Measurements from ENCODE around the gene HLA-DPB1. TPM values are rescaled to one million over a fixed set of nuclear protein-coding genes. Genes with fewer than 3 reads are reported as not detected.

Gene HLA-DPB1
- total and polyA plus RNA-seq, 2 experiments from 2014 or later, result 12.5 to 17.8 TPM

DNA sequence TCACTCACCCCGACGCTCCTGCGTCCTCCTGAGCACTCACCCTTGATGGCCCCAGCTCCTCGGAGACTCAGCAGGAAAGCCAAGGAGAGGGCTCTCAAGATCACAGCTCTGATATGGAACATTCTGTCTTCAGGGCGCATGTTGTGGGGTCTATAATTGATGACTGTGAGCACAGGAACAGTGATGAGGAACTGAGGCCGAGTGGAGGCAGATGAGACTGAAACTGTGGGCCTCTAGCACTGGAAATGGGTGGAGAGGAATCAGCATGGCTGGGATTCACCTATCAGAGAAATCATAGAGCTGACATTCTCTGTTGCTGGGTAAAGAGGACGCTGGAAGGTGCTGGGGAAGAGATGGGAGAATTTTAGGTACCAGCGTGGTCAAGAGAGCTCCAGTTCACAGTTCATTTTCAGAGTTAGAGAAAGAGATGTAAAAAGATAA is 2.3 kb upstream of the HLA-DPB1 start, which contains the start of gene HLA-DPA1:
HLA-DPA1 (minus strand) TSS at position 219 of the 441 bp plus-strand sequence.
- Histone ChIP-seq H3K27me3 (replicated peaks; ENCODE audit: insufficient read depth) (no peaks in the 10 kb centered on the region), H3K4me2 (ENCODE audit: unreplicated experiment) (no peak within 1 kb of the TSS), H3K4me1 (ENCODE audit: insufficient read depth) (no peaks in the 10 kb centered on the region), H3K9me2 (ENCODE audit: insufficient read depth) (no peaks in the 10 kb centered on the region), H3K9ac (no peak within 1 kb of the TSS), H3K79me2 (ENCODE audit: insufficient read depth) (no peaks in the 10 kb centered on the region), H3K36me3 (ENCODE audit: low read depth) (no peaks in the 10 kb centered on the region), H4K20me1 (ENCODE audit: insufficient read depth) (no peaks in the 10 kb centered on the region), H3K27ac (no peak within 1 kb of the TSS), H3K4me3 (no peak within 1 kb of the TSS), H3K9me3 (ENCODE audit: low read depth) (no peaks in the 10 kb centered on the region), H2AFZ (peak within 1 kb of the TSS; percentile 23; the same call in 1 of the 2 replicates), H3F3A (ENCODE audit: insufficient read depth) (no peaks in the 10 kb centered on the region)
- DNase-seq, result peak; percentile 62
- in situ Hi-C loops (cut with MboI), result no loop called here
- TF ChIP-seq EZH2 (IDR thresholded peaks at IDR 0.05; ENCODE audit: insufficient read depth, poor library complexity, severe bottlenecking) (no peak), EZH2phosphoT487 (IDR thresholded peaks at IDR 0.05; ENCODE audit: insufficient read depth, low read depth) (no peak)
- 54 to 55% methylated on average over 8 of the region's 8 CpGs for WGBS, 2 experiments (ENCODE audit: low coverage in 1 of 2, low lambda C conversion rate in 2 of 2, missing lambda C conversion rate in 2 of 2)

DNA sequence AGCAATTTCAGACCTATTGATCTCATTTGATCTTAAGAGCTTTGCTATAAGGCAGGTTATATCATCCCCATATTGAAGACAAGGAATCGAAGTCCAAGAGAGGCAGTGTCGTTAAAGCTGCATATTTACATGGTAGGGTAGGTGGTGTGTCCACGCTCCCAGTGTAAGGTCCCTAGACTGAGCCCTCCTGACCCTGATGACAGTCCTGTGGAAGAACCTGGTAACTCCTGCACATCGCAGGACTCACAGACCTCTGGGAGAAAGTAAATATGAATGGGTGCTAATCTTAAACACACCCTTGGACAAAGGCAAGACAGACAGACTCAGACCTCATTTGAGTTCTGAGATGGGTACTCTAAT is 602 bp upstream of the HLA-DPB1 start:
- H3K9ac ChIP-seq, result no peak overlapping the region
- H2AFZ ChIP-seq, result no peak overlapping the region
- no peaks in the 10 kb centered on the region for H3K4me1 ChIP-seq (ENCODE audit: insufficient read depth)
- H3K36me3 ChIP-seq (ENCODE audit: low read depth), result no peaks in the 10 kb centered on the region
- H3K9me2 ChIP-seq (ENCODE audit: insufficient read depth), result no peaks in the 10 kb centered on the region
- TF ChIP-seq EZH2 (IDR thresholded peaks at IDR 0.05; ENCODE audit: insufficient read depth, poor library complexity, severe bottlenecking) (no peak), EZH2phosphoT487 (IDR thresholded peaks at IDR 0.05; ENCODE audit: insufficient read depth, low read depth) (no peak)
- H3K4me3 ChIP-seq, result no peak overlapping the region
- in situ Hi-C loops (cut with MboI), result no loop called here
- H3K79me2 ChIP-seq (ENCODE audit: insufficient read depth), result no peaks in the 10 kb centered on the region
- no peak overlapping the region for H3K27ac ChIP-seq
- no peaks in the 10 kb centered on the region for H3F3A ChIP-seq (ENCODE audit: insufficient read depth)
- no peak overlapping the region for H3K4me2 ChIP-seq (ENCODE audit: unreplicated experiment)
- 78 to 84% methylated on average over 4 of the region's 4 CpGs for WGBS, 2 experiments (ENCODE audit: low coverage in 1 of 2, low lambda C conversion rate in 2 of 2, missing lambda C conversion rate in 2 of 2)
- H3K9me3 ChIP-seq (ENCODE audit: low read depth), result no peaks in the 10 kb centered on the region
- H3K27me3 ChIP-seq (replicated peaks; ENCODE audit: insufficient read depth), result no peaks in the 10 kb centered on the region
- H4K20me1 ChIP-seq (ENCODE audit: insufficient read depth), result no peaks in the 10 kb centered on the region
- no peak for DNase-seq

DNA sequence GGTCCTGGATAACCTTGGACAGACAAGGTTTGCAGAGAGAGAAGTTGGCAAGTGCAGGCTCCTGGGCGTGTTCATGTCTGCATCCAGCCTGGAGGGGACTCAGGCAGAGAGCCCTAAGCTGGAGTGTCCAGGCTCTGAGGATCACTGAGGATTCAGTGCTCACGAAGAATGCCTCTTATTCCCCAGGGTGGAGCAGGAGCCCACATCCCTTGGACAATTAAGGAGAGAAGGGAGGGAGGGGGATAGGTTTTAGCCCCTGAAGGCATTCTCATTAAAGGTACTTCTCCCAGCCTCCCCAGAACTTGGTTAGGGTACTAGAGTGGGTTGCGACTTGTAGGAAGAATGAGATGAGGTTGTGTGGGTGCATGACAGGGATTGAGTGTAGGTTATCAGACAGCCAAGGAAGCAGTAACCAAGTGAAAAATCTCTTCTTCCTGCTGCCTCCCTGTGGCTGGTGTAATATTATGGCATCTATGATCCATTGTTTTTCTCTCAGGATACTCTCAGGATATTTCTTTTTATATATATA is 680 bp downstream of the HLA-DPB1 start:
- in situ Hi-C loops (cut with MboI), result no loop called here
- Histone ChIP-seq H3K4me3 (no peak overlapping the region), H4K20me1 (ENCODE audit: insufficient read depth) (no peaks in the 10 kb centered on the region), H3K27me3 (replicated peaks; ENCODE audit: insufficient read depth) (no peaks in the 10 kb centered on the region), H3F3A (ENCODE audit: insufficient read depth) (no peaks in the 10 kb centered on the region), H3K9me2 (ENCODE audit: insufficient read depth) (no peaks in the 10 kb centered on the region), H3K4me2 (ENCODE audit: unreplicated experiment) (no peak overlapping the region), H3K9ac (no peak overlapping the region), H3K4me1 (ENCODE audit: insufficient read depth) (no peaks in the 10 kb centered on the region), H3K27ac (no peak overlapping the region), H3K9me3 (ENCODE audit: low read depth) (no peaks in the 10 kb centered on the region), H3K36me3 (ENCODE audit: low read depth) (no peaks in the 10 kb centered on the region), H3K79me2 (ENCODE audit: insufficient read depth) (no peaks in the 10 kb centered on the region), H2AFZ (no peak overlapping the region)
- no peak for DNase-seq
- WGBS, 2 experiments (ENCODE audit: low coverage in 1 of 2, low lambda C conversion rate in 2 of 2, missing lambda C conversion rate in 2 of 2), result 56 to 71% methylated on average over 3 of the region's 3 CpGs
- TF ChIP-seq EZH2 (IDR thresholded peaks at IDR 0.05; ENCODE audit: insufficient read depth, poor library complexity, severe bottlenecking), result no peak
- TF ChIP-seq EZH2phosphoT487 (IDR thresholded peaks at IDR 0.05; ENCODE audit: insufficient read depth, low read depth), result no peak

DNA sequence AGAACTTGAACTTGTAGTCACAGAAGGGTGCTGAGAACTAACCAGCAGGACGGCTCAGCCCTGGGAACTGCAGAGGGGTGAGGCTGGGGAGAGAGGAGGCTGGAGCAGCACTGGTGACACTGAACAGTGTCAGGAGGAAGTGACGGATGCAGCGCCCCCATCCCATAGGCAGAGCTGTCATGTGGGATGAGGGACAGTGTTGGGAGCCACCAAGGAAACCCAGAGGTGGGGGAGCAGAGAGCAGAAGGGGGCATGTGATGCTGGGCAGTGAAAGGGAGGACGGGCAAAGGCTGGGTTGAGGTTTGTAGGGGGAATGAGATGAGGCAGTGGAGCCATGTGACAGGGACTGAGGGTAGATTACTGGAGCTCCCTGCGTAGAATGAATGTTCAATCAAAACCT is 2.1 kb downstream of the HLA-DPB1 start:
- H3F3A ChIP-seq (ENCODE audit: insufficient read depth), result 0 out of 2 replicates have a peak, but pooled peaks cover 3% of the 10 kb centered on the region
- no peak overlapping the region for H2AFZ ChIP-seq
- no peak overlapping the region for H3K4me3 ChIP-seq
- no peak overlapping the region for H3K4me2 ChIP-seq (ENCODE audit: unreplicated experiment)
- no peaks in the 10 kb centered on the region for H3K27me3 ChIP-seq (replicated peaks; ENCODE audit: insufficient read depth)
- no peak overlapping the region for H3K27ac ChIP-seq
- TF ChIP-seq EZH2phosphoT487 (IDR thresholded peaks at IDR 0.05; ENCODE audit: insufficient read depth, low read depth) (no peak), EZH2 (IDR thresholded peaks at IDR 0.05; ENCODE audit: insufficient read depth, poor library complexity, severe bottlenecking) (no peak)
- no peaks in the 10 kb centered on the region for H3K4me1 ChIP-seq (ENCODE audit: insufficient read depth)
- no peaks in the 10 kb centered on the region for H3K9me2 ChIP-seq (ENCODE audit: insufficient read depth)
- 64 to 68% methylated on average over 5 of the region's 5 CpGs for WGBS, 2 experiments (ENCODE audit: low coverage in 1 of 2, low lambda C conversion rate in 2 of 2, missing lambda C conversion rate in 2 of 2)
- H3K9ac ChIP-seq, result no peak overlapping the region
- DNase-seq, result no peak
- H4K20me1 ChIP-seq (ENCODE audit: insufficient read depth), result no peaks in the 10 kb centered on the region
- H3K79me2 ChIP-seq (ENCODE audit: insufficient read depth), result no peaks in the 10 kb centered on the region
- no peaks in the 10 kb centered on the region for H3K9me3 ChIP-seq (ENCODE audit: low read depth)
- in situ Hi-C loops (cut with MboI), result no loop called here
- H3K36me3 ChIP-seq (ENCODE audit: low read depth), result no peaks in the 10 kb centered on the region

All from GM23248 (cell line).